HepG2 (cell line): ENCODE data around the gene CEBPG. TPM values are rescaled to one million over a fixed set of nuclear protein-coding genes. Genes with fewer than 3 reads are reported as not detected.

Experiments used
- ATAC-seq: fragments of 200-7000 bp; cut with Tn5 transposase; 3 replicates; pipeline ENCODE4 v1.9.1; 2020; ENCODE audit warnings: mild to moderate bottlenecking, moderate library complexity
- BruUV-seq: library from RNA; stranded (reverse); fragments of 400-500 nt; replicated peaks from 2 replicates; lab custom pipeline; 2021; lab: Mats Ljungman, UMichigan
- CTCF ChIA-PET: fragments of 300-600 bp; formaldehyde crosslinking; extraction: SDS; loops from one replicate; lab custom pipeline; 2021; ENCODE audit warnings: low total read pairs, inconsistent platforms, low intra/inter-chr PET ratio; lab: Yijun Ruan, JAX
- POLR2A ChIA-PET: fragments of 350-600 bp; sonication (Branson Sonifier 250); formaldehyde crosslinking; loops from one replicate; lab custom pipeline; 2020; ENCODE audit warnings: antibody characterized with exemption, inconsistent platforms; lab: Yijun Ruan, JAX
- DNase-seq: peaks from one replicate; pipeline ENCODE4 v3.0.0-alpha.2; 2015; ENCODE audit warnings: low spot score
- FAIRE-seq: peaks from 3 replicates; lab custom pipeline; 2011; peaks lifted over from hg19 to GRCh38; lab: Jason Lieb, UNC
- H2AFZ ChIP-seq: one replicate; pipeline ENCODE4 v1.6.1; 2011; ENCODE audit warnings: low read length, inconsistent platforms
- H3K27ac ChIP-seq: fragments of 300-600 bp; 3 replicates; pipeline ENCODE4 v1.8.0; 2011; ENCODE audit warnings: mixed run types, mild to moderate bottlenecking, mixed read lengths, low read length, inconsistent platforms; ENCODE audit not compliant: insufficient read depth; ENCODE audit errors: extremely low read length
- H3K27me3 ChIP-seq, 2 experiments: fragments of 200-600 bp in 1 of 2; 2 replicates in 1 of 2; 3 replicates in 1 of 2; pipeline versions ENCODE4 v1.6.0 to v1.8.0; 2011; ENCODE audit warnings: low read length in 2 of 2, mild to moderate bottlenecking in 2 of 2, moderate library complexity in 2 of 2, inconsistent platforms in 1 of 2; ENCODE audit not compliant: insufficient read depth in 2 of 2, control insufficient read depth in 1 of 2
- H3K36me3 ChIP-seq, 2 experiments: fragments of 200-600 bp in 1 of 2; replicated peaks in 1 of 2; 2 replicates in 1 of 2; 3 replicates in 1 of 2; pipeline versions ENCODE4 v1.5.1 to v1.8.0; 2011; ENCODE audit warnings: low read length in 2 of 2, inconsistent platforms in 1 of 2; ENCODE audit not compliant: insufficient read depth in 2 of 2, control insufficient read depth in 1 of 2
- H3K4me1 ChIP-seq: 2 replicates; pipeline ENCODE4 v1.5.1; 2012; ENCODE audit warnings: low read length, inconsistent platforms; ENCODE audit not compliant: insufficient read depth
- H3K4me2 ChIP-seq: 2 replicates; pipeline ENCODE4 v1.6.0; 2011; ENCODE audit warnings: low read depth, low read length, inconsistent platforms
- H3K4me3 ChIP-seq, 3 experiments: fragments of 200-600 bp in 1 of 3; sonication (generic), shearing (Covaris generic) in 1 of 3; replicated peaks in 1 of 3; 2 replicates each; pipeline ENCODE4 v1.5.1; 2011 to 2016; ENCODE audit warnings: low read length in 3 of 3, inconsistent platforms in 2 of 3, low read depth in 2 of 3, mild to moderate bottlenecking in 2 of 3, control low read depth in 1 of 3, mixed read lengths in 1 of 3; ENCODE audit not compliant: insufficient read depth in 1 of 3
- H3K79me2 ChIP-seq: one replicate; pipeline ENCODE4 v1.6.1; 2011; ENCODE audit warnings: low read length, inconsistent platforms; ENCODE audit not compliant: insufficient read depth
- H3K9ac ChIP-seq: 2 replicates; pipeline ENCODE4 v1.6.0; 2011; ENCODE audit warnings: mild to moderate bottlenecking, low read depth, low read length, inconsistent platforms; ENCODE audit not compliant: insufficient read depth
- H3K9me3 ChIP-seq: 2 replicates; pipeline ENCODE4 v1.5.1; 2012; ENCODE audit warnings: mild to moderate bottlenecking, low read length
- H4K20me1 ChIP-seq: 2 replicates; pipeline ENCODE4 v1.6.0; 2011; ENCODE audit warnings: inconsistent platforms, mild to moderate bottlenecking, low read length, moderate library complexity; ENCODE audit not compliant: insufficient read depth
- PHF5A ChIP-seq: IDR thresholded peaks from one replicate; pipeline ENCODE4 v1.6.1; 2018; ENCODE audit warnings: low read depth, missing genetic modification reagents; ENCODE audit not compliant: unreplicated experiment
- RAD51 ChIP-seq: fragments of 450-650 bp; IDR thresholded peaks from 2 replicates; pipeline ENCODE4 v1.6.1; 2016; ENCODE audit warnings: borderline replicate concordance
- WGBS: methylation state at CpG from one replicate; pipeline ENCODE4 v1.1.6; 2017; ENCODE audit warnings: low lambda C conversion rate; 5-methylcytosine and 5-hydroxymethylcytosine counted together
- in situ Hi-C: cut with HindIII; loops from 2 replicates; pipeline ENCODE4 v1.10.0; 2017; ENCODE audit warnings: low pct_unique_long_range_greater_than_20kb; ENCODE audit not compliant: extremely low pct_ligation_motif_present
- intact Hi-C: fragments of 100-400 bp; cut with micrococcal nuclease; formaldehyde crosslinking; loops from one replicate; pipeline ENCODE4 v1.10.0; 2022; ENCODE audit not compliant: unreplicated experiment
- polyA plus RNA-seq, 8 experiments: library from polyadenylated mRNA; depleted of rRNA in 3 of 8; stranded (reverse) in 7 of 8; unstranded in 1 of 8; fragments of >200 nt; fragmentation: Illumina TruSeq in 4 of 8; extraction: Trizol in 4 of 8; gene quantifications; 2 replicates each; pipeline versions ENCODE4 v1.2.1 to v1.2.3, GENCODE V29; 2011 to 2016; ENCODE audit warnings: low read depth in 4 of 8, missing spikeins in 1 of 8, mixed read lengths in 1 of 8; ENCODE audit not compliant: insufficient read depth in 1 of 8
- total RNA-seq, 5 experiments: library from RNA; depleted of rRNA; stranded (reverse); fragments of >200 nt; fragmentation: Illumina TruSeq; extraction: Trizol; gene quantifications; 2 replicates each; pipeline ENCODE4 v1.2.3, GENCODE V29; 2016; ENCODE audit warnings: low read depth in 1 of 5
- TF ChIP-seq, protein P1 (sequence below), 2 experiments: sonication (generic) in 1 of 2; formaldehyde crosslinking in 1 of 2; IDR thresholded peaks; 2 replicates each; pipeline versions ENCODE4 v1.5.1 to v1.6.1; 2011 to 2020; ENCODE audit warnings: borderline replicate concordance in 1 of 2, low read depth in 1 of 2, low read length in 1 of 2, mild to moderate bottlenecking in 1 of 2, missing genetic modification reagents in 1 of 2, moderate library complexity in 1 of 2

CEBPG gene
- total and polyA plus RNA-seq, 2 of the 13 experiments (the other 11 are each of a cell fraction or from before 2014, with no cell fraction given), result 25.7 to 34.3 TPM

- WGBS, result 48% methylated on average over 5 of the region's 5 CpGs
- Histone ChIP-seq H3K79me2 (no peaks in the 10 kb centered on the region), H3K4me1 (peaks cover 11% of the 10 kb centered on the region), H3K9me3 (no peaks in the 10 kb centered on the region), H2AFZ (no peak overlapping the region), H3K9ac (no peak overlapping the region), H3K27me3 (no peaks in the 10 kb centered on the region; a peak in 1 of 5 replicates), H3K36me3 (no peaks in the 10 kb centered on the region), H3K4me2 (no peak overlapping the region), H3K4me3 (no peak overlapping the region), H3K27ac (no peak overlapping the region), H4K20me1 (no peaks in the 10 kb centered on the region)
- intact Hi-C loops, result no loop called here
- no TSS peak for BruUV-seq
- DNase-seq (no peak), FAIRE-seq (no peak), ATAC-seq (no peak)
- in situ Hi-C loops, result no loop called here
- ChIA-PET POLR2A (interaction anchor here (0.9 kb wide), 1 partner anchor 65 kb away, joined by 3 read pairs; no protein-coding TSS in a partner anchor), CTCF (no interaction called here)
- no peak for TF ChIP-seq PHF5A (CRISPR knock-in tag)
- TF ChIP-seq, protein P1, sequence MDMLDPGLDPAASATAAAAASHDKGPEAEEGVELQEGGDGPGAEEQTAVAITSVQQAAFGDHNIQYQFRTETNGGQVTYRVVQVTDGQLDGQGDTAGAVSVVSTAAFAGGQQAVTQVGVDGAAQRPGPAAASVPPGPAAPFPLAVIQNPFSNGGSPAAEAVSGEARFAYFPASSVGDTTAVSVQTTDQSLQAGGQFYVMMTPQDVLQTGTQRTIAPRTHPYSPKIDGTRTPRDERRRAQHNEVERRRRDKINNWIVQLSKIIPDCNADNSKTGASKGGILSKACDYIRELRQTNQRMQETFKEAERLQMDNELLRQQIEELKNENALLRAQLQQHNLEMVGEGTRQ (IDR thresholded peaks at IDR 0.05; ENCODE audit: low read depth, low read length), result peak; percentile 50
- TF ChIP-seq, protein P1 (CRISPR knock-in tag; IDR thresholded peaks at IDR 0.05; ENCODE audit: borderline replicate concordance), result peak; percentile 29; the same call in 1 of the 2 replicates
- TF ChIP-seq RAD51, result peak; percentile 49; the same call in 1 of the 2 replicates
Observed at GRCh38 chr19:33368074-33368864, 5.2 kb upstream of the CEBPG start.
